Middle frontal gyrus (tissue), 1 donor: ENCODE results near the gene SYT3.
"Not testable (repeated sequence)": the region's sequence is repeated elsewhere in the genome, so short reads cannot be mapped to it uniquely, and the experiment has no call there.

ENCODE experiments used
- DNase-seq: peaks from one replicate; pipeline ENCODE4 v3.0.0-alpha.2; 2015; ENCODE audit warnings: low spot score; ENCODE audit errors: extremely low spot score

The SYT3 gene

DNA sequence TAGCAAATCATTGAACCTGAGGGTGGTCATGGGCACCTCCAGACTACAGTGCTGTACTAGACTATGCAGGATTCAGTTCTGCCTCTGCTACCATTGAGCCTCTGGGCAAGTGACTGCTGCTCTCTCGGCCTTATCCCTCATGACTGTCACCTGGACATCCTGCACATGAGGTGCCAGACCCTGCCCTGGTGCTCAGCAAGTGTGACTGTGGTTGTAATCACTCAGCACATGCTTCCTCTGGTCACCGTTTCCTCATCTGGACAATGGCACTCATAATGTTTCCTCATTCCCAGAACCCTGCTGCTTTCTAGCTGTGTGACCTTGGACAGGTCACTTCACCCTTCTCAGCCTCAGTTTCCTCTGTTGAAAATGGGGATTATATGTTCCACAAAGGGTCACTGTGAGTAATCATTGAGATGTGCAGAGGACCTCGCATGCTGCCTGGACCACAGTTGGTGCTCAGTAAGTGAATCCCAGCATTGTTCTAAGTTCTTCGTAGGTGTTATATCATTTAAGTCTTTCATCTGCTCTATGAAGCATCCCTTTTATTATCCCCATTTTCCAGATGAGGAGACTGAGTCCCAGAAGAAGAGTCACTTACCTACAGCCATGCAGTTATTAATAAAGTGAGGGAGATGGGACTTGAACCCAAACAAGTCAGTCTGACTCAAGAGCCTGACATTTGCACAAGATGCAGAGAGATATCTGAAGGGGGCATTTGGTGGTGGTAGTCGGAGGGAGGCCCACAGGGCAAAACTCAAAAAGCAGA lies 3.2 kb downstream of the SYT3 start:
- no peak for DNase-seq

DNA sequence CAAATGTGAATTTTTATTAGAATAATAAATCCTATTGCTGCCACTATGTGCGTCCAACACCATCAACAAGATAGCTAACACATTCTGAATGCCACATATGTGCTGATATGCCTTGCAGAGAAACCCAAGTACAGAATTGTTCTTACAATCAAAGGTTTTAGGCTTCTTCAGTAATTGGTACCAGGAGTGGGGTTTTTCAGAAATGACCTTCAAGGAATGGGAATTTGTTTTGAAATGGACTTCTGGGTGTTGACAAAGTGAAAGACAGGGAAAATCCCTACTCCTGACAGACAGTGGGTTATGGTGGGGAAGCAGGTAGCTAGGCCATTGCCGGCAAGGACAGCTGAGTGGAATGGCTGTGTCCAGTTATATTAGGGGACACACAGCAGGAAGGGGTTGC lies 5.7 kb downstream of the SYT3 start:
- no peak for DNase-seq

GRCh38 chr19:50633359-50633758 lies 6.3 kb downstream of the SYT3 start:
- no peak for DNase-seq

DNA sequence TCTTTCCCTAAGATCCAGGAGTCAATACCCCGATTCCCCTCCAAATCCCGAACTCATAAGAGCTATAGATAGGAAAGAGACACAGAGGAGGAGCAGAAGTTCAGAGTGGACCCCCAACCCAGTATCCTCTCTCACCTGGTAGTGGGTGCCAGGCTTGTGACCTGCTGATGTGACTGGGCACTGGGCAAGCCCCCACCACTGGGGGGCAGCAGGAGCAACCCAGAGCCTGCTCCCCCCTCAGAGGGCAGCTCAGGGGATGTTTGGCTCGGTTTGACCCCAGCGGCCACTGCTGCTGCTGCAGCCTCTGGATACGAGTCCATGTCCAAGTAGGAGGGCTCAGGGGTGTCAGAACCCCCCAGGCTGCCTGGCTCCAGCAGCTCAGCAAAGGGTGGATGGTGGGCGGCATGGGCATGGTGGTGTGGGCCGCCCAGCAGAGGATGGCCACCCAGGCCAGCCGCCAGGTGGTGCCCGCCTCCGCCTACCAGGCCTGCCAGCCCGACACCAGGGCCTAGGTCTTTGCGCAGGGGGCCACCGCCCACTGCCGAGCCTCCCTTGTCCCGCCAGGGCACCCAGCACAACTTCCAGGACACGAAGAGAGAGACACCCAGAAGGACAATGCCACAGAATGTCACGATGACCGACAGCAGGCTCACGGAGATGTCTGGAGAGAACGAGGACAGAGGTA lies 7.4 kb downstream of the SYT3 start:
- no peak for DNase-seq

DNA sequence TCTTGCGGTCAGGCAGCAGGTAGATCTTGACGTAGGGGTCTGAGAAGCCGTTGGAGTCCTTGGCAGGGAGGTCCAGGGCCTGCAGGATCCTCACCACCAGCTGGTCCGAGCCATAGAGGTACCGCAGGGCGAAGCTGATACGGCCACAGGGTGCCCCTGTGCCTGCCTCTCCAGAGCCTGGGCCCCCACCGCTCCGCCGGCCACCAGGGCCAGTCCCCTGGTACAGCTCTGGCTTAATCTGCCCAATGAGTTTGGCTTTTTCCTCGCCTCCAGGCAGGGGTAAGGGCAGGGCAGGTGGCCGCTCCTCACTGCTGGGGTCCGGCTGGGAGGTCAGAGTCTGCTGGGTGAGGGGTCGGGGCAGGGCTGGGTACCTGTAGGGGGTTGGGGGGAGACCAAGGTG lies 9.9 kb downstream of the SYT3 start:
- DNase-seq: no peak

DNA sequence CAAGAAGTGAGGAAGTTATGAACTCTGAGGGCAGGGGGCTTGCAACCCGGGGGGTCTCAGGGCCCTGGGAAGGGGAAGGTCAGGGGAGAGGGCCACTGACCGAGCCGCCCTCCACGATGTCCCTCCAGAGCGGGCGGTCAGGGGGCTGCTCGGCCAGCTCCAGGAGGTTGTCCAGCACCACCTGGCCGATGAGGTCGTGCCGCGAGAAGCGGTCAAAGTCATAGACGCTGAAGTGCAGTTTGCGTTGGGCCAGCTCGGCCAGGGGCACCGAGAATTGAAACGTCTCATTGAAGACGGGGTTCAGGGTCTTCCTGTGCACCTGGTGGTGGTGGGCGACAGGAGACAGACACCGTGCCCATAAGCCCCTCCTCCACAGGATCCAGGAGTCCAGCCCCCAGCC lies 10.5 kb downstream of the SYT3 start:
- no peak for DNase-seq

- no peak for DNase-seq
Measured at GRCh38 chr19:50628551-50628950, 11.1 kb downstream of the SYT3 start.

GRCh38 chr19:50628146-50628545 lies 11.5 kb downstream of the SYT3 start:
- no peak for DNase-seq

DNA sequence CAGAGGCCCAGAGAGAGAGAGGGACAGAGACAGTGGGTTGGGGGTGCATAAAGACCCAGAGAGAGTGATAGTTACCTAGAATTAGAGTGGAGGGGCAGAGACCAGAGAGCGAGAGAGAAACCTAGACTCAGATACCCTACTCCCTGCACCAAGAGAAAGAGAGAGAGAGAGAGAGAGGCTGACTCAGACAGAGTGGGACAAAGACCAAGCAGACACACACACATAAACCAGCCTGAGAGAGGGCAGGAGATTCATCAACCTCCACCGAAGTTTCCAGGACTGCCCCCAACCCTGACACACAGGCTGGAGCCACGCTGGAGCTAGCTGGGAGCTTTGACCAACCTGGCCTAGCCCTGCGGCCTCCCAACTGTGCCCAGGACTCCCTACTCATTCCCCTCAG lies 12.9 kb downstream of the SYT3 start:
- DNase-seq: no peak

DNA sequence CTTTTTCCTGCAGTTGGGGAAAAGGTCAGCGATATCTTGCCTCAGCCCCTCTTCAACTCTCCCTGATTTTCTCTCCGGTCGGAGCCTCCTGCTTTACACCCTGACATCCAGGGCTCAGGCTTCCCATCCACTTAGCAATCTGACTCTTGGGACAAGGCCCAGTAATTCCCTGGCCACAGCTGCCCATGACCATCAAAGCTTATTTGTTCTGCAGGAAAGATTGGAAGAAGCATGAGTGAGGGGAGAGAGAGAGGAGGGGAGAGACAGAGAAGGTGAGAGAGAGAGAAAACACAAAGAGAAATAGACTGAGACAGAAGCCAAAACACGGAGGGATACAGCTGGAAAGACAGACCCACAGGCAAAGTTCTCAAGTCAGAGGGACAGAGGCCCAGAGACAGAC lies 13.7 kb downstream of the SYT3 start:
- no peak for DNase-seq

GRCh38 chr19:50624949-50625600 lies 14.6 kb downstream of the SYT3 start:
- no peak for DNase-seq

- DNase-seq: not testable (repeated sequence)
Measured at GRCh38 chr19:50620394-50620906, 19.2 kb downstream of the SYT3 start.

DNA sequence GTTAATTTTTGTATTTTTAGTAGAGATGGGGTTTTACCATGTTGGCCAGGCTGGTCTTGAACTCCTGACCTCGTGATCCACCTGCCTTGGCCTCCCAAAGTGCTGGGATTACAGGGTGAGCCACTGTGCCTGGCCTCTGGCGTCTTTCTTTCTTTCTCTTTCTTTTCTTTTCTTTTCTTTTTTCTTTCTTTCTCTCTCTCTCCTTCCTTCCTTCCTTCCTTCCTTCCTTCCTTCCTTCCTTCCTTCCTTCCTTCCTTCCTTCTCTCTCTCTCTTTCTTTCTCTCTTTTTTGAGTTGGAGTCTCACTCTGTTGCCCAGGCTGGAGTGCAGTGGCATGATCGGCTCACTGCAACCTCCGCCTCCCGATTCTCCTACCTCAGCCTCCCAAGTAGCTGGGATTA lies 20.5 kb downstream of the SYT3 start:
- DNase-seq: not testable (repeated sequence)

- DNase-seq: not testable (repeated sequence)
Measured at GRCh38 chr19:50618379-50618778, 21.3 kb downstream of the SYT3 start.

DNA sequence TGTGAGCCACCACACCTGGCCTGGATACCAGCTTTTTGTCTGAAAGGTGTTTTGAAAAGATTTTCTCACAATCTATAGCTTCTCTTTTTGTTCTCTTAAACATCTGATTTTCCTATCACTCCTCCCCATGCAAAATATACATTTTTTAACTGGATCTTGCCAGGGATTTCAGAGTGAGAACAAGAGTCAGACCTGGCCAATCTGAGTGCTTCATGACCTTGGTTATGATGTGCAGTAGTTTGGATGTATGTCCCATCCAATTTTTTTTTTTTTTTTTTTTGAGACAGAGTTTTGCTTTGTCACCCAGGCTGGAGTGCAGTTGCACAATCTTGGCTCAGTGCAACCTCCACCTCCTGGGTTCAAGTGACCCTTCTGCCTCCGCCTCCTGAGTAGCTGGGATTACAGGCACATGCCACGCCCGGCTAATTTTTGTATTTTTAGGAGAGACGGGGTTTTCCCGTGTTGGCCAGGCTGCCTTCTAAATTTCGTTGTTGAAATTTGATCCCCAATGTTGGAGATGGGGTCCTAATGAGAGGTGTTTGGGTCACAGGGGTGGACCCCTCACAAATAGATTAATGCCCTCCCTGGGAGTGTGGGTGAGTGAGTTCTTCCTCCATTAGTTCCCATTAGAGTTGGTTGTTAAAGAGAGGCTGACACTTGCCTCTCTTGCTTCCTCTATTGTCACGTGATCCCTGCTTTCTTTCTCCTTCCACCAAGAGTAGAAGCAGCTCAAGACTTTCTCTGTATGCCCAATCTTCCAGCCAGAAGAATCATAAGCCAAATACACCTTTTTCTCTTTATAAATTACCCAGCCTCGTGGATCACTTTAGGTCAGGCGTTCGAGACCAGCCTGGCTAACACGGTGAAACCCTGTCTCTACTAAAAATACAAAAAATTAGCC lies 26.9 kb downstream of the SYT3 start:
- not testable (repeated sequence) for DNase-seq

DNA sequence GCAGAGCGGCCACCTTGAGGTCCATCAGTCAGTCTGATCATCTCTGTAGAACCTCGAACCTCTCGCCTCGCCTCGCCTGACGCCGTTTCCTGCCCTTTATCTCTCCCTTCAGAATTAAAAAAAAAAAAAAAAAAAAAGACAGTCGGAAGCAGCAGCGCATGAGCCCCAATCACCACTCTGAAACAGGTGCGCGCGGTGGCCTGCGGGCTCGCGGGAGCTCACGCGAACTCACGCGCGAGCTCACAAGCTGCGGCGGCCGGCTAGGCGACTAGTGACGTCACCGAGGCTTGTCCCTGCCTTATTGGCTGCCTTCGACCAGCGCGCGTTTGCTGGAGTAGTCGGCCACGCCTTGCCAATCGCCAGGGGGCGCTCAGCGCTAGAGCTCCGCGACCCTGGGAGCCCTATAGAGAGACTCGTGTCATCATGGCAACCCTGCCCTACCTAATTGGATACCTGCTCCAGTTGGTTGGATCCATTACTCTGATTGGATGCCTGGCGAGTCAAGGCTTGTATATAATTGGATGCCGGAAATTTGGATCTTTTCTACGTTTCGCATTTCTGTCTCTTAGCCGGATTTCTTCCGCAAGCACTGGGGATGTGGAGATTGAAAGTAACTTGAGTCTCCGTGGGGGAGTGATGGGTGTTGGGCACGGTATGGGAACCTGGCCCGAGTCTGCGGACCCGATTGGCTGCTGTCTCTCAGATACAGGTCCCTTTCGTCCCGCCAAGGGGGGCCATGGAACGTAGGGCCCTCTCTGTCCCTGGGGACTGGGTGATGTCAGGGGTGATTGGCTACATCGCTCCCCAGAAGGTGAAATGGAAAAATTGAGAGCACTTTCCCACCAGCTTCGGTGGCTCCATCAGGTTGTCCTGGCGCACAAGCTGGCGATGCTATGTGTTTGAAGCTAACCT lies 31.6 kb downstream of the SYT3 start:
- peak; percentile 95 for DNase-seq

DNA sequence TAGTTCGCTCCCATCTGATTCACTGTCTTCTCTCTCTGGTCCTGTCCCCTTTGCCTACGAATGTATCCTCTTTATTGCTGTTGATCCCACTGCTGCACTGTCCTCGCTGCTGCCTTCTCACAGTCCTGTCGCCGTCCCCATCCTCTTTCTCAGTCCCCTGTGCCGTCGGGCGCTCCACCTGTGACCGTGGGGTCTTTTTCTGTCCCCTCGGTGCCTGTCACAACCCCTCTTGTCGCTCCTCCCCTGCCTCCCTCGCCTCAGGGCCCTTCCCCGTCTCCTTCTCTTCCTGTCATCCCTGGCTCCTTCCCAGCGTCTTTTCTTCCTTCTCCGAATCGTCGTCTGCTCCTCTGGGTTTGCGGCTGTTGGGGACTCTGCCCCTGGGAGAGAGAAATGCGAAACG lies 32.3 kb downstream of the SYT3 start:
- no peak for DNase-seq

- not testable (repeated sequence) for DNase-seq
Measured at GRCh38 chr19:50606059-50606836, 33.4 kb downstream of the SYT3 start.
